ENCODE data around the gene ZNF280B.
"Not testable (repeated sequence)": the region's sequence is repeated elsewhere in the genome, so short reads cannot be mapped to it uniquely, and the experiment has no call there.

The ZNF280B gene

DNA sequence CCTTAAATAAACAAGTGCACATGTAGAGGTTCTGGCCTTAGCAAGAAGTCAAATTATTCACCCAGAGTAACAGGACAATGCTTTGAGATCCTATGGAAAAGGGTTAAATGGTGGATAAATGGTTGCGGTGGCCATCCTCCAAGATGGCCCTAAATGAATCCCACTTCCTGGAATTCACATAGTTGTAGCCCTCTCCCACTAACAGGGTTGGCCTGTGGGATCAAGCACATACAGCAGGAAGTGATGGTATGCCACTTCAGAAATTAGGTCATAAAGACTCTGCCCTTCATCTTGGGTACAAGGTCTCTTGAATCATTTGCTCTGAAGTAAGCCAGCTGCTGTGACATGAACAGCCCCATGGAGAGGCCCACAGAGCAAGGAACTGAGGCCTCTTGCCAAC, 1.8 kb downstream of the ZNF280B start:
- no peak for DNase-seq

DNA sequence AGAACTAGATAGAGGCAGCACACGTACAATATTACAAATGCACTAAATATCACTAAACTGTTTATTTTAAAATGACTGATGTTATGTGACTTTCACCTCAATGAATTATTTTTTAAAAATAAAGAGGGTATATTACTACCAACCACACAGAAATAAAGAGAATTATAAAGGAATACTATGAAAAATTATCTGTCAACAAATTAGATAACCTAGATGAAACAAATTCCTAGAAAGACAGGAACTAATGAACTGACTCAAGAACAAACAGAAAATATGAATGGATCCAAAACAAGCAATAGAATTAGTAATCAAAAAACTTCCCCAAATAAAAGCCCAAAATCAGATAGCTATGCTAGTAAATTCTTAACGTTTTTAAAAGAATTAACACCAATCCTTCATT, 10.3 kb downstream of the ZNF280B start:
- no peak for DNase-seq

DNA sequence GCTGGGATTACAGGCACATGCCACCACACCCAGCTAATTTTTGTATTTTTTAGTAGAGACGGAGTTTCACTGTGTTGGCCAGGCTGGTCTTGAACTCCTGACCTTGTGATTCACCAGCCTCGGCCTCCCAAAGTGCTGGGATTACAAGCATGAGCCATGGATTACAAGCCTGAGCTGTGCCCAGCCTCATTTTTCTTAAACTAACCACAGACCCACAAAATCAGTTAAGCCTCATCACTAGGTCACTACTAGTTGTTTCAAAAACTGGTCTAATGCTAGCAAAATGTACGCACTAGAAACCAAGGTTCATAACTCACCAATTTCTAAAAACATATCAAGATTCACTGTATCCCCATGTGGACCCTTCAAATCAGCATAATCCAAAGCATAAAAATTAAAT, 17.0 kb downstream of the ZNF280B start:
- not testable (repeated sequence) for DNase-seq

DNA sequence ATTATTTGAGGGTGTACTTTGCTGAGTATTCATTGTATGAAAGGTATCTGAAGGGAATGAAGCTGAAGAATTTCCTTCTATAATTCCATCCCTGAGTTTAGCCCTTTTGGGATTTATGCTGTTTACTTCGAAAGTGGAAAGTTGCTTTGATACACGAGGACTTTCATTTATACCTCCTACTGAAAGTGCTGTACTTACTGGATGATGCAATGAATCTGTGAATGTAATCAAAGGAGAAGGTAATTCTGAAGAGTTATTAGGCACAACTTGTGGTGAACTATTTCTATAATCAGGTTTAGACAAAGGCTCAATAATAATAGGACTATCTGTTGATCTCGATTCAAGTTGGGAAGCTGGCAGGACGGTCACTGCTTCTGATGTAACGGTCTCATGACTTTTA, 19.8 kb downstream of the ZNF280B start:
- no peak for DNase-seq

DNA sequence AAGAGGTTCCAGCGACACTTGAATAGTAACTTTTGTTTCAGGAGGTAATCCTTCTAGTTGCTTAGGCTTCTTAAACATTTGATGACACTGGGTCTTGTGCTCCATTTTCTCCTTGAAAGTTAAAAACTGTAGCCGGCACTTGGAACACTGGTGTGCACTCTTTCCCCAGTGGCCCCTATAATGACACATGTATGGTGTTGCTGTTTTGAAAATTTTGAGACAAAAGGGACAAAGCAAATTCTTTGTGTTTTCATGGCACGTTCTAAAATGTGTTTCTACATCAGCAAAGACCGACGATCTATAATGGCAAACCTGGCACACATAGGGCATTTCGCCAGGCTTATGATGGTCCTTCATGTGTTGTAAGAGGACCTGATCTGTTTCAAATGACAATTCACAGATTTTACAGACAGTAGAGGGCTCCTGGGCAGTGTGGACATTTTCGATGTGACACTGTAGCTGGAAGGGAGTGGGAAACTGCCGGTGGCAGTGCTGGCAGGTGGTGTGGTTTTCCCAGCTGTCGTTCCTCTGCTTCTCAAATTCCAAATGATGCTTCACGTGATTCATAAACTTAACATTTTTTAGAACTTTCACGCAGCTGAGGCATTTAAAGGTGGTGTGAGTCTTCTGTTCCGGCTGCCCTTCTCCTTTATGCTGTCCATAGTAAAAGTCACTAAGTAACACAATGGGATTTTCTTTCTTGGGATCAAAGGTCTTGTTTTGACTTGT, 20.5 kb downstream of the ZNF280B start:
- no peak for DNase-seq

DNA sequence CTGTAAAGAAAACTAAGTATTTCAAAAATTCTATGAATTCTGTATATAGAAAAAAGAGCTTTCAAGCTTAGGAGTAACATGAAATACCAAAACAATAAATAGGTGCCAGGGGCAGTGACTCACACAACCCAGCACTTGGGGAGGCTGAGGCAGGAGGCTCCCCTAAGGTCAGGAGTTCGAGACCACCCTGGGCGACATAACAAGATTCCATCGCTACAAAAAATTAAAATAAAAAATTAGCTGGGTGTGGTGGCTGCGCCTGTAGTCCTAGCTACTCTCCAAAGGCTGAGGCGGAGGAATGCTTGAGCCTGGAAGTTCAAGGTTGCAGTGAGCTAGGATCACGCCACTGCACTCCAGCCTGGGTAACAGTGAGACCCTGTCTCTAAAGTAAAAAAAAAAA, 21.5 kb downstream of the ZNF280B start:
- DNase-seq, result no peak

DNA sequence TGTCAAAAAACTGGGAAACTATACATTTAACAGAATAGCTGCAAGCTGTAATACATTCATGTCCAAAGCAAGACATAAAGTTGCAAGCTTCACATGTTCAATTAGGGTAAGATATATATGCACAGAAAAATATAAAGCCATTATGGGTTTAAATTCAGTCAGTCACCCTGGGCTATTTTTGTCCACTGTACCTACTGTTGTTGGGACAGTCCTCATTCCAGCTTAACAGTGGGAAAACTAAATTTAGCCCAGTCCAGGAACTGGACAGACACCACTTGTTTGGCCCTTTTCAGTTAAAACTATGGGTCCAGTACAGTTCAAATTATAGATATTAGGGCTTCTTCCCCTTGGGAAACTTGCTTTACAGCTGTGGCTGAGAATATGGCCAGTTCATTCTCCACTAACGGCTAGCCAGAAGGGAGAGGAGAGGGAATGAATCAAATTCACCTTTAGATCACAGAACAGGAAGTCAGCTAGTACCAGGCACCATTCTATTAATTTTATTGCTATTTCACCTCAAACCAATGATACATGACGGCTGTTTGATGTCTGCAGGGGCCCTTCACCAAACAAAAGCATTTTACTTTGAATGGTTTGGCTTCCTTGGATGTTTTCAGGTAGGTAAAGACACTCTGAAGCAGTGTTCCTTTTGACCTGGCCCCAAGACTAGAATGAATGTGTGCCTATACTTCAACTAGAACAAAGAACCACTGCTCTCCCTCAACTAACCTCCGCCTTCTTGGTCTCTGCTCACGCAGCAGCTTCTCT, 22.2 kb downstream of the ZNF280B start:
- no peak for DNase-seq

DNA sequence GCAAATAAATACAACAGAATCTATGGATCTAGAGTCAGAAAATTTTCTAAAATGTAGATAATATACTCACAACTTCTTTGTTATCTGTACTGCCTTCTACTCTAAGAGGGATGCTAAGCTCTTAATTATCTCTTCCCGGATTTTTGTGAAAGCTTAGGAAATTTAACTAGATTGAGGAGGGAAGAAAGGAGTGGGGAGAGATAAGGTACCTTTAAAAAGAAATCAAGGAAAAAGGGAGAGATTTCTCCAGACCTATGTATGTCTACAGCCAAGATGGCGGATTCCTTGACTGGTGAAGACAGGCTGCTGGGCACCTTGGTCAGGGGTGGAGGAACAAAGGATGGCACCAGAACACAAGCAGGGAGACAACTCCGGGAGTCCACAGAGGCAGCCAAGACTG, 23.0 kb downstream of the ZNF280B start:
- DNase-seq, result no peak

DNA sequence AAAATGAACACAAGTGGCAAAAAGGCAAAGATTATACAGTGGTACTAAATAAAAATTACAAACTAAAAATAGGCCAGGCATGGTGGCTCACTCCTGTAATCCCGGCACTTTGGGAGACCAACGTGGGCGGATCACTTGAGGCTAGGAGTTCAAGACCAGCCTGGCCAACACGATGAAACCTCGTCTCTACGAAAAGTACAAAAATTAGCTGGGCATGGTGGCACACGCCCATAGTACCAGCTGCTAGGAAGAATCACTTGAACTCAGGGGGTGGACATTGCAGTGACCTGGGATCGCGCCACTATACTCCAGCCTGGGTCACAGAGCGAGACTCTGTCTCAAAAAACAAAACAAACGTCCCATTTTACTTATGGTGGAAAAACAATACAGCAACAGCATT, 24.5 kb downstream of the ZNF280B start:
- no peak for DNase-seq

DNA sequence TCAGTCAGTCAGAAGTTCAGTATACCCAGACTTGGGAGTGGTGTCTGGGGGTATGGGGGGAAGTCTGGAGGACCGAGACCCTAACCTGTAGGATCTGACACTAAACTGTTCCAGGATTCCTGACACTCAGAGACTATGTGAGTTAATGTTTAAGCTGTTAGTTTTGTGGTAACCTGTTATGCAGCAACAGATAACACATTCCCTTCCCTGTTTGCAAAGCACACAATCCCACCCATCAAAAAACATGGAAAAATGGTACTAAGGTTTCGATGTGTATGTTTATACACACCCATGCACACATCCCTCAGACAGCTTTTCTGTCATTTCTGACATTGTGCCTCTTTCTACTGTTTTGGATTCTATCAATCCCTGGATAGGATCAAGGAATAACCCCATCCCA, 27.6 kb downstream of the ZNF280B start:
- DNase-seq, result no peak

DNA sequence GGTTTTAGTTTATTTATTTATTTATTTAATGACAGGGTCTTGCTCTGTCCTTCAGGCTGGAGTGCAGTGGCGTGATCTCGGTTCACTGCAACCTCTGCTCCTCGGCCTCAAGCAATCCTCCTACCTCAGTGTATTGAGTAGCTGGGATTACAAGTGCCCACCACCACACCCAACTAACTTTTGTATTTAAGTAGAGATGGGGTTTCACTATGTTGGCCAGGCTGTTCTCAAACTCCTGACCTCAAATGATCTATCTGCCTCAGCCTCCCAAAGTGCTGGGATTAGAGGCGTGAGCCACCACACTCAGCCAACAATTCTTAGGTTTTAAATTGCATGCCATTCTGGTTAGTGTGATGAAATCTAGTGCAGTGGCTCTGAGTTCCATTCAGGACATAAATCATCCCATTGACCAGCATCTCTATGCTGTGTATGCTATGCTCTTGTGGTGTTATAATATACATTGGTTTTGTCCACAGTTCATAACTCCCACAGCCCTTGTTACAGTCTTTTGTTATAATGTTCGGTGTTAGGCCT, 28.5 kb downstream of the ZNF280B start:
- no peak for DNase-seq

DNA sequence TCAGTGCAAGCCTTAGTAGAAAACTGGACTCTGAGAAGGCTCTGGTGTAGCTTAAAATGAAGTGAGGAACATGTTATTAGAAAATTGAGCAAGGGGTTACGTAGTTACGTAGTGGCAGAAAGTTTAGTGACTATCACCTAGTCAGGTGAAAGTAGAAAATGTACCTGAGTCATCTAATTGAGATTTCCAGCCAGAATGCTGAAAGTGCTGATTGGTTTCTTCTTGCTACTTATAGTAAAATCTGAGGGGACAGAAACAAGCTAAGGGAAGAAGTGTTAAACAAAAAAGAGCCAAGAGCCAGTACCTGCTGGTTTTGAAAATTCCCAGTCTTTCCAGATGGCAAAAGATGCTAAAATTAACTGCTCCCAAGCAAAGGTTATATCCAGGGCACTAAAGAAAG, 29.4 kb downstream of the ZNF280B start:
- DNase-seq, result no peak

DNA sequence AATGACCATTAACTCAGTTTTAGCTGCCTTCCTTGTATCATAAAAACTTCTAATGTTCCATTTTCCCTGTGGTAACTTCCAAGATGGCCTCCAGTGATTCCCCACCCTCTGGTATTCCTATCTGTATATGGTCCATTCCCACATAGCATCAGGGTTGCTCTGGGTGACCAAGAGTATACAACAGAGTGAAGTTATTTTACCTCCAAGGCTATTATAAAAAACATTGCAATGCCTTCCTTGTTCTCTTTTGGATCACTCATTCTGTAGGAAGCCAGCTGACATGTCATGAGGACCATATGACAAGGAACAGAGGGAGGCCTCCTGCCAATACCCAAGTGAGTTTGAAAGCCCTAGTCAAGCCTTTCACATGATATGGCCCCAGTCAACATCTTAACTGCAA, 30.1 kb downstream of the ZNF280B start:
- DNase-seq, result no peak

DNA sequence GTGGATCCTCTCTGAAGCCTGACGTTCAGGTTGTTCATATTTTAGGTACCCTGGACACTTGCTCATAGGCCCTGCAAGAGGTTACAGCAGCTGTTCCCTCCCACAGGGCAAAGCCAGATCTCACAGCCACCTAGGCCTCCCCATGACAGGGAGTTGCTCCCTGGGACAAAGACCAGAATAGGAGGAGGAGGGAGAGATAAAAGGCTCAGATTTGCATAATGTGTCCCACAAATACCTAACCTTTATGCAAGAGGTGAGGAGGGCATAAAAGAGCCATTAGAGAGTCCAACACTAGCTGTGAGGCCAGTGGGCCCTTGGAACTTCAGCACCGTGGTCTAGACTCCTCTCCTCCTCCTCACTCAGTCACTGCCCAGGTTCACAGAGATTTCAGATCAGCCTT, 33.8 kb downstream of the ZNF280B start:
- DNase-seq, result no peak

DNA sequence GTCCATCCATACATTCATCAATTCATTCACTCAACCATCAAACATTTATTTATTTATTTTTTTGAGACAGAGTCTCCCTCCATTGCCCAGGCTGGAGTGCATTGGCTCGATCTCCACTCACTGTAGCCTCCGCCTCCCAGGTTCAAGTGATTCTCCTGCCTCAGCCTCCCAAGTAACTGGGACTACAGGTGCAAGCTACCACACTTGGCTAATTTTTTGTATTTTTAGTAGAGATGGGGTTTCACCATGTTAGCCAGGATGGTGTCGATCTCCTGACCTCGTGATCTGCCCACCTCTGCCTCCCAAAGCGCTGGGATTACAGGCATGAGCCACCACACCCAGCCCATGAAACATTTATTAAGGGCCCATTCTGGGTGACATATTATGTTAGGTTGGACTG, 37.4 kb downstream of the ZNF280B start:
- not testable (repeated sequence) for DNase-seq

DNA sequence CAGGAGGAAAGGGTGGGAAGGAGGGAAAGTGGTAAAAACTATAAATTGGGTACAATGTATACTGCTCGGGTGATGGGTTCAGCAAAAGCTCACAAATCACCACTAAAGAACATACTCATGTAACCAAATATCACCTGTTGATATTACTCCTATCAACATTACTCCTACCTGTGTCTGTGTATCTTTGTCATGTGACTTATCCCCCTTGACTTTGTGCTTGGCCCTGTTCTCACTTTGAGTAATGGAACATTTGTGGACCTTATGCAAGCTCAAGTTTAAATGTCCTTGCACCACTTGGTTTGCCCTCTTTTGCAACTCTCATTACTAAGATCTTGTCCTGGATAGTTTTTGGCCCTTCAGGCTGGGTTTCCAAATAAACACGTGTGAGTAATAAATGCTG, 39.0 kb downstream of the ZNF280B start:
- DNase-seq, result no peak

DNA sequence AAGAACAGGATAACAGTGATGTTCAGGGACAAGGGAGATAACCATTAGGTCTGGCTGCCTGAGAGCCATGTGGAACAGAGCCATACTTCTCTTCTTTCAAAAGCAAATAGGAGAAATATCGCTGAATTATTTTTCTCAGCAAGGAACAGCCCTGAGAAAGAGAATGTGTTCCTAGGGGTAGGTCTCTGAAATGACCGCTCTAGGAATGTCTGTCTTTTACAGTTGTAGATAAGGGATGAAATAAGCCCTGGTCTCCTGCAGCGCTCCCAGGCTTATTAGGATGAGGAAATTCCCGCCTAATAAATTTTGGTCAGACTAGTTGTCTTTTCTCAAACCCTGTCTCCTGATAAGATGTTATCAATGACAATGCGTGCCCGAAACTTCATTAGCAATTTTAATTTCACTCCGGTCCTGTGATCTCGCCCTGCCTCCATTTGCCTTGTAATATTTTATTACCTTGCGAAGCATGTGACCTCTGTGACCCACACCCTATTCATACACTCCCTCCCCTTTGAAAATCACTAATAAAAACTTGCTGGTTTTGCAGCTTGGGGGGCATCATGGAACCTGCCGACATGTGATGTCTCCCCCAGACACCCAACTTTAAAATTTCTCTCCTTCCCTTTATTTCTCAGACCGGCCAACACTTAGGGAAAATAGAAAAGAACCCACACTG, 39.6 kb downstream of the ZNF280B start:
- not testable (repeated sequence) for DNase-seq

DNA sequence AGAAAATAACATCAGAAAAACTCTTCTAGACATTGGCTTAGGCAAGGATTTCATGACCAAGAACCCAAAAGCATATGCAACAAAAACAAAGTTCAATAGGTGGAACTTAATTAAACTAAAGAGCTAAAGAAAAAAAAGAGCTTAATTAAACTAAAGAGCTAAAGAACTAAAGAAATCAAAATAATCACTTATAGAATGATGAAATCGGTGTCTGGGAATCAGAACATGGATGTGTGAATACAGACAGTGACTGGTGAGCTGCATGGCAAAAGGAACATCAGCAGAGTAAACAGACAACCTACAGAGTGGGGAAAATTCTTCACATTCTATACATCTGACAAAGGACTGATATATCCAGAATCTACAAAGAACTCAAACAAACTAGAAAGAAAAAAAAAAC, 41.4 kb downstream of the ZNF280B start:
- DNase-seq, result no peak

DNA sequence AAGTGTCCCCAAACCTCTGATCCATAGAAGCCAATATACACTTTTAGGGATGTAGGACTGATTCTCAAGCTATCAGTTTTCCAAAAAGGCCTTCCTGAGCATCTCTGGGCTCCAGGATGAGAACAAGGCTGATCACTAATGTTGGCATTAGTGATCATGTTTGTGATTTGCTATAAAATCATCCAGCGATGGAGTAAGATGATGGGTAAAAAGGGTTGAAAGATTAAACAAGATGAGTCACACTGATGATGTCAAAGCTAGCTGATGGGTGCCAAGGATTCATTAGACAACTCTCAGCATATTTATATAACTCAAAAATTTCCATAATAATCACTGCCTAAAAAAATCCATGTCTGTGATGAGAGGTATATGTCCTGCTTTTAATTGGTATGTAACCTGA, 42.8 kb downstream of the ZNF280B start:
- no peak for DNase-seq

DNA sequence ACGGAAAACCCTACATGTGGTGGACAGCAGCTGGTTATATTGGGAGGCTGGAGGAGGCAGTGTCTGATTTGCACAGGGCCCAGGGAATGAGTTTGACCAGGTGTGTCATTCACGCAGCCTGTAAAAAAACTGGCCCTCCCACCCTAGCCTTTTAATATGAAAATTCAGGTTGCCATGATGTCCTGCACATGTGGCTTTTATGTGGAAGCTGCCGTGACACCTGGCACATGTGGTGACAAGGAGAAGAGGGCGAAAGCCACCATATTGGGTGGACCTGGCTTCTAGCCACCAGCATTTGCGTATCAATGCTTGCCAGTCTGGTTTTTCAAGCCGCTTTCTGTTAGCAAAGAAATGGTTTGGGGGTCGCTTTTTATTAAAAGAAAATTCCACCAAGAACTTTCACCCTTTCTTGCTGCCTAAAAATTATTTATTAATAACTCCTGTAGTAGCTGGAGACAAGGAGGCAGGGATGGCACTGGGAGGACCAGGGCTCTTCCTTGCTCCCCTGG, 43.4 kb downstream of the ZNF280B start:
- no peak for DNase-seq

DNA sequence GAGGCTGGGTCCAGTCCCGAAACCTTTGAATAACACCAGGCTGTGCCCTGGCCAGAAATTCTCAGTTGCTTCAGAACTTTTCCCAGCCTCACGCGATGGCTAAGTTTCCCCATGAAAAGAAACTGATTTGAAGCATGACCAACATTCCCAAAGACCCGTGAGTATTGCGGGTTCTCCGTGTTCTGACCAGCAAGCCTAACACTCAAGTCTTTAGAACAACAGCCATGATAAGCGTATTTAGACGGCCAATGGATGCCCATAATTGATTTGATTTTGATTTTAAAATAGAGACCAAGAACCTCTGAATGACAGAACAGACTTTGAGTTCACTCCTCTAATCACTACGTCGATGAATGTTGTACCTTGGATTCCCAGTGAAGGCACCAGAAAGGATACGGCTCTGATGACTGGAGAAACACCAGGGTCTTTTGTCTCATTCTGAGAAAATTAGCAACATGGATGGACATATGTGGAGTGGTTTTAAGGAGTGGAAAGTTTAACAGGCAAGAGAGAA, 43.9 kb downstream of the ZNF280B start:
- DNase-seq, result no peak

DNA sequence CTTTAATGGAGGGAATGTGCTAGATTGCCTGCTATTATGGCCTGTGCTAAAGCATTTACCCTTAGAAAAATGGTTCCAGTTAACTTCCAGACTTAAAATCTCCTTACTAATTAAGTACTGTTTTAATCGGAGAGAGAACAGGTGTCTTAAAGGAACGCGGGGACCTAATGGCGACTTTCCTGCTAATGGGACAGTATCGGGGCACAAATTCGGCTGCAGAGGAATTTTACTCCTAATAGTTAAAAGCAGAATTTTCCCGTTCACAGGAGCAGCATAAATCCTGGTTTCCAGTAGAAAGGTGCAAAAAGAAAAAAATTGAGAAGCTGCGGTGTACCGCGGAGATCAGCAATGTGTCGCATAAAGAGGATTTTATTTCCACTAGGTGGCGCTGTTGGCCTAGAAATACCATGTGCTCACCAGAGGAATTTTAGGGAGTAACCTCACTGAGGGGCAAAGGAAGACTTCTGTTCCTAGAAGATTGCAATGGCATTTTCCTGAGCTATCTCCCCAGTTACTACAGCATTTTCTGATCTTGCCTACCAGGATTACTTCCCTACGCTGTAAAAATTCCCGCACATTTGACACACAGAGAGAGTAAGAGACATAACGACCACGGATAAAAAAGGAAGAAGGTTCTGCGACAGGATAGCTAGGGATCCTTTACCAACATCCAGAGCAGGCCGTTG, 44.5 kb downstream of the ZNF280B start:
- peak; percentile 45 to 61 for DNase-seq
